Esophagus squamous epithelium (tissue), 5 donors: ENCODE measurements around the gene PLCB4. TPM values are rescaled to one million over a fixed set of nuclear protein-coding genes. Genes with fewer than 3 reads are reported as not detected.

Experiments
- DNase-seq: peaks from one replicate; lab custom pipeline; 2025; lab: John Stamatoyannopoulos, UW
- H3K27ac ChIP-seq, 4 donors: fragments of 200-600 bp; sonication (generic); one replicate each; pipeline ENCODE4 v1.5.1; 2016 to 2019; ENCODE audit warnings: mild to moderate bottlenecking in 1 of 4
- H3K27me3 ChIP-seq, 4 donors: fragments of 200-600 bp; sonication (generic); 1 replicate in 3 of 4; 2 replicates in 1 of 4; pipeline versions ENCODE4 v1.5.1 to v1.6.0; 2017 to 2021; ENCODE audit warnings: antibody characterized with exemption in 1 of 4
- H3K36me3 ChIP-seq, 3 donors: fragments of 200-600 bp; sonication (generic); one replicate each; pipeline ENCODE4 v1.5.1; 2016 to 2019
- H3K4me1 ChIP-seq, 3 donors: fragments of 200-600 bp; sonication (generic); one replicate each; pipeline ENCODE4 v1.5.1; 2017 to 2019
- H3K4me3 ChIP-seq, 4 donors: fragments of 200-600 bp; sonication (generic); 1 replicate in 3 of 4; 2 replicates in 1 of 4; pipeline ENCODE4 v1.5.1; 2016 to 2019; ENCODE audit warnings: mild to moderate bottlenecking in 2 of 4, moderate library complexity in 1 of 4
- H3K9me3 ChIP-seq, 3 donors: fragments of 200-600 bp; sonication (generic); one replicate each; pipeline ENCODE4 v1.5.1; 2016 to 2019
- POLR2A ChIP-seq, 4 donors: fragments of 450-650 bp; IDR thresholded peaks; one replicate each; pipeline ENCODE4 v1.6.1; 2017; ENCODE audit warnings: antibody characterized with exemption in 4 of 4, mild to moderate bottlenecking in 4 of 4, moderate library complexity in 3 of 4
- WGBS, 2 donors: methylation state at CpG; one replicate each; pipeline ENCODE4 v1.1.5; 2018; 5-methylcytosine and 5-hydroxymethylcytosine counted together
- intact Hi-C: fragments of 100-400 bp; cut with DNase I; formaldehyde crosslinking; loops from one replicate; pipeline ENCODE4 v1.15.0; 2022
- total RNA-seq, 4 donors: library from RNA; depleted of rRNA; stranded (reverse); fragments of >200 nt; gene quantifications; one replicate each; pipeline ENCODE4 v1.1.0, GENCODE V29; 2016
- TF ChIP-seq, protein P1 (sequence below), 6 experiments: fragments of 450-650 bp in 4 of 6; fragments of 200-600 bp in 2 of 6; sonication (generic) in 2 of 6; IDR thresholded peaks; one replicate each; pipeline ENCODE4 v1.5.1; 2016 to 2019; ENCODE audit warnings: antibody characterized with exemption in 6 of 6, mild to moderate bottlenecking in 4 of 6, moderate library complexity in 4 of 6
- donor health status: DM: yes; HTN: yes; CAD: no.

Gene PLCB4
- total RNA-seq, 4 donors from 2014 or later: 1.1 to 13.7 (median 2.8) TPM

DNA sequence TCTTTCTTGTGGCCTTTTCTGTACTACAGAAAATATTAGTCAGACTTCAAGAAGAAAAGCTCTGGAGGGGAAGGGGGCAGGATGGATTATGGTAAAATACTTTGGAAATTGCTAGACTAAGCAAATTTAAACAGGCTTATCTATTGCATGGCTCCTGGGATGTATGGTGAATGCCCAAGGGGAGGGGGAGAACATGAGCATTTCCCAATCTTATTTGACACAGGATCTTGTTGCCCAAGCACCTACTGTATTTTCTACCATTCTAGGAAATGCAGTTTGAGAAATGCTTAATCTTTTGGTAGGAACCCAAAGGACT is 359.4 kb downstream of the PLCB4 start:
- TF ChIP-seq, protein P1, sequence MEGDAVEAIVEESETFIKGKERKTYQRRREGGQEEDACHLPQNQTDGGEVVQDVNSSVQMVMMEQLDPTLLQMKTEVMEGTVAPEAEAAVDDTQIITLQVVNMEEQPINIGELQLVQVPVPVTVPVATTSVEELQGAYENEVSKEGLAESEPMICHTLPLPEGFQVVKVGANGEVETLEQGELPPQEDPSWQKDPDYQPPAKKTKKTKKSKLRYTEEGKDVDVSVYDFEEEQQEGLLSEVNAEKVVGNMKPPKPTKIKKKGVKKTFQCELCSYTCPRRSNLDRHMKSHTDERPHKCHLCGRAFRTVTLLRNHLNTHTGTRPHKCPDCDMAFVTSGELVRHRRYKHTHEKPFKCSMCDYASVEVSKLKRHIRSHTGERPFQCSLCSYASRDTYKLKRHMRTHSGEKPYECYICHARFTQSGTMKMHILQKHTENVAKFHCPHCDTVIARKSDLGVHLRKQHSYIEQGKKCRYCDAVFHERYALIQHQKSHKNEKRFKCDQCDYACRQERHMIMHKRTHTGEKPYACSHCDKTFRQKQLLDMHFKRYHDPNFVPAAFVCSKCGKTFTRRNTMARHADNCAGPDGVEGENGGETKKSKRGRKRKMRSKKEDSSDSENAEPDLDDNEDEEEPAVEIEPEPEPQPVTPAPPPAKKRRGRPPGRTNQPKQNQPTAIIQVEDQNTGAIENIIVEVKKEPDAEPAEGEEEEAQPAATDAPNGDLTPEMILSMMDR (IDR thresholded peaks at IDR 0.05): no peak
- TF ChIP-seq POLR2A (IDR thresholded peaks at IDR 0.05): no peak
- no peak for DNase-seq
- Histone ChIP-seq H3K36me3 (peaks cover 0 to 23% (median 0%) of the 10 kb centered on the region in 3 donors), H3K27ac (no peak overlapping the region), H3K9me3 (no peaks in the 10 kb centered on the region), H3K4me3 (no peak overlapping the region), H3K4me1 (no peaks in the 10 kb centered on the region), H3K27me3 (no peaks in the 10 kb centered on the region)
- intact Hi-C loops: no loop called here

DNA sequence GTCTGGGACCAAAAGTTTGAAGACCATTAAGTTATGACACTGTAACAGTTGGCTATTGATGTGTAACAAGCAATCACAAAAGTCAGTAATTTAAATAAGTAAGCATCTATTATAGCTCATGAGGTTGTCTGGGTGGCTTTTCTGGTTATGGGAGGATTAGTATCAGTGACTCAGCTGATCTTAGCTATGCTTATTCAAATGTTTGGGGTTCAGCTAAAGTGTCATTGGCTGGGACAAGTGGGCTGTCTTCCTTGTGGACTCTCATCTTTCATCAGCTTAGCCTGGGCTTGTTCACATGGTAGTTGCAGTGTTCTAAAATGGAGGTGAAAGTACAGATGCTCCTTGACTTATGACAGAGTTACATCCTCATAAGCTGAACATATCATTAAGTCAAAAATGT is 370.9 kb downstream of the PLCB4 start:
- no peak for DNase-seq
- no peak overlapping the region for H3K27ac ChIP-seq
- TF ChIP-seq, protein P1 (IDR thresholded peaks at IDR 0.05): no peak
- TF ChIP-seq POLR2A (IDR thresholded peaks at IDR 0.05): no peak
- no peaks in the 10 kb centered on the region for H3K27me3 ChIP-seq
- H3K4me3 ChIP-seq: no peak overlapping the region
- peaks cover 0 to 62% (median 0%) of the 10 kb centered on the region in 3 donors for H3K36me3 ChIP-seq
- intact Hi-C loops: no loop called here
- peaks cover 0 to 14% (median 0%) of the 10 kb centered on the region in 3 donors for H3K9me3 ChIP-seq
- no peaks in the 10 kb centered on the region for H3K4me1 ChIP-seq

DNA sequence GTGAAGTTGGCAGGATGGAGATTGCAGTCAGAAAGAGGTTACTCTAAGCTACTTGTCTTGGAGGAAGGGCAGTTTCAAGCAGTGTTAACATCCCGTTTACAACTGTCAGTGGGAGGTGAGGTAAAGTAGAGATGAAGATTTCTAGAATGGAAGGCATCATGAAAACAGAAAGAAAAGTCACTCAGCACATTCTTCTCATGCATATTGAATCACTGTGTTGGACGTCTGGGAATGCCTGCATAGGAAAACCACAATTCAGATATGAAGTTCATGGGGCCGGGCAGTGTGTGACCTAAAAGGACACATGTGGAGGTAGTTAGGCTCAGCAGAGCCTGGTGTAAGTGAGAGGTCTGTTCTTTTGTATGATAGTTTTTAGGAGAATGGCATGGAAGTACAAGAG is 372.0 kb downstream of the PLCB4 start:
- Histone ChIP-seq H3K27me3 (no peaks in the 10 kb centered on the region), H3K36me3 (peaks cover 0 to 61% (median 0%) of the 10 kb centered on the region in 3 donors), H3K9me3 (peaks cover 0 to 14% (median 0%) of the 10 kb centered on the region in 3 donors), H3K27ac (no peak overlapping the region), H3K4me3 (no peak overlapping the region), H3K4me1 (no peaks in the 10 kb centered on the region)
- TF ChIP-seq POLR2A (IDR thresholded peaks at IDR 0.05): no peak
- TF ChIP-seq, protein P1 (IDR thresholded peaks at IDR 0.05): no peak
- 65 to 75% methylated on average over 3 of the region's 3 CpGs for WGBS, 2 donors
- no peak for DNase-seq
- intact Hi-C loops: no loop called here

GRCh38 chr20:9441948-9442347 is 373.1 kb downstream of the PLCB4 start:
- peaks cover 0 to 53% (median 0%) of the 10 kb centered on the region in 3 donors for H3K36me3 ChIP-seq
- peaks cover 0 to 14% (median 0%) of the 10 kb centered on the region in 3 donors for H3K9me3 ChIP-seq
- intact Hi-C loops: no loop called here
- no peak for TF ChIP-seq POLR2A (IDR thresholded peaks at IDR 0.05)
- TF ChIP-seq, protein P1 (IDR thresholded peaks at IDR 0.05): no peak
- H3K4me1 ChIP-seq: no peaks in the 10 kb centered on the region
- no peak overlapping the region for H3K27ac ChIP-seq
- H3K4me3 ChIP-seq: no peak overlapping the region
- 64 to 82% methylated on average over 3 of the region's 3 CpGs for WGBS, 2 donors
- H3K27me3 ChIP-seq: no peaks in the 10 kb centered on the region
- DNase-seq: no peak

- Histone ChIP-seq H3K27me3 (no peaks in the 10 kb centered on the region), H3K4me3 (no peak overlapping the region), H3K27ac (no peak overlapping the region), H3K9me3 (peaks cover 0 to 14% (median 0%) of the 10 kb centered on the region in 3 donors), H3K4me1 (no peaks in the 10 kb centered on the region), H3K36me3 (peaks cover 0 to 44% (median 0%) of the 10 kb centered on the region in 3 donors)
- no peak for TF ChIP-seq POLR2A (IDR thresholded peaks at IDR 0.05)
- intact Hi-C loops: no loop called here
- no peak for DNase-seq
Measured at GRCh38 chr20:9442858-9443257, 374.0 kb downstream of the PLCB4 start.

GRCh38 chr20:9444921-9445320 is 376.0 kb downstream of the PLCB4 start:
- intact Hi-C loops: no loop called here
- TF ChIP-seq, protein P1 (IDR thresholded peaks at IDR 0.05): no peak
- no peak for TF ChIP-seq POLR2A (IDR thresholded peaks at IDR 0.05)
- H3K27me3 ChIP-seq: no peaks in the 10 kb centered on the region
- no peaks in the 10 kb centered on the region for H3K4me1 ChIP-seq
- no peaks in the 10 kb centered on the region for H3K9me3 ChIP-seq
- no peak for DNase-seq
- no peak overlapping the region for H3K4me3 ChIP-seq
- H3K36me3 ChIP-seq: peaks cover 0 to 26% (median 0%) of the 10 kb centered on the region in 3 donors
- 36 to 62% methylated on average over 2 of the region's 2 CpGs for WGBS, 2 donors
- H3K27ac ChIP-seq: no peak overlapping the region
